ENCODE results near the gene C16orf74.
A peak's percentile ranks its signal among the peaks of the same experiment; 100 is the strongest.

C16orf74 gene

DNA sequence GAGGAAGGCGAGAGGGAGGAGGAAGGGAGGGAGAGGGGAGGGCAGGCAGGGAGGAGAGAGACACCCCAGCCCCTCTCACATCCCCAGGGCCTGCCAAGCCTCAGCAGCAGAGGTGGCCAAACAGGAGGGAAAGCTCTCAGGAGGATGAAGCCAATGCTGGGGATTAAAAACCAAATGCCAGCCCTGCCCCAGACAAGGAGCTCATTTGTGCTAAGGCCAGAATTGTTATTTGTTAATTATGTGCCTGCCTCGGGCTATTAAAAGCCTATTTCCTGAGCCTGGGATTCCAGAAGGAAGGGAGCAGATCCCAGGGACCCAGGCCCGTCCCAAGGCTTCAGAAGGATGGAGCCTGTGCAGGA is 34.2 kb downstream of the C16orf74 start:
- no peak for DNase-seq

DNA sequence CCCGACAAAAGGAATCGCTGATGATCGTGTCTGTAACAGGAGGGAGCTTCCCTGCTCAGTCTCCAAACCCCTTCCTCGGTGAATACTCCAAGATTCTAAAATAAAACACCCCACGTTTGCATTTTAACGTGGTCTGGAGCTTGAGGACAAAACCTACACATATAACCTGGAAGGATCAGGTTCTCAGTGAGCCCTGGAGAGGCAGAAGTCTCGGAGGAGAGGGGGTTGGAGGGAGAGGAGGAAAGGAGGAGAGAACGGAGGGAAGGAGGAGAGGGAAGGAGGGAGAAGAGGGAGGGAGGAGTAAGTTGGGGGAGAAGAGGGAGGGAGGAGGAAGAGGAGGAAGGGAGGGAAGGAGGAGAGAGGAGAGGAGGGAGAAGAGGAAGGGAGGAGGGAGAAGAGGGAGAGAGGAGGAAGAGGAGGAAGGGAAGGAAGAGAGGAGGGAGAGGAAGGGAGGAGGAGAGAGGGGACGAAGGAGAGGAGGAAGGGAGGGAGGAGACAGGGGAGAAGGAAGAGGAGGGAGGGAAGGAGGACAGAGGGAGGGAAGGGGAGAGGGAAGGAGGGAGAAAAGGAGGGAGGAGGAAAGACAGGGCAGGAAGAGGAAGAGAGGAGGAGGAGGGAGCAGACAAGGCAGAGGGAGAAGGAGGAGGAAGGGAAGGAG is 34.7 kb downstream of the C16orf74 start:
- no peak for DNase-seq

DNA sequence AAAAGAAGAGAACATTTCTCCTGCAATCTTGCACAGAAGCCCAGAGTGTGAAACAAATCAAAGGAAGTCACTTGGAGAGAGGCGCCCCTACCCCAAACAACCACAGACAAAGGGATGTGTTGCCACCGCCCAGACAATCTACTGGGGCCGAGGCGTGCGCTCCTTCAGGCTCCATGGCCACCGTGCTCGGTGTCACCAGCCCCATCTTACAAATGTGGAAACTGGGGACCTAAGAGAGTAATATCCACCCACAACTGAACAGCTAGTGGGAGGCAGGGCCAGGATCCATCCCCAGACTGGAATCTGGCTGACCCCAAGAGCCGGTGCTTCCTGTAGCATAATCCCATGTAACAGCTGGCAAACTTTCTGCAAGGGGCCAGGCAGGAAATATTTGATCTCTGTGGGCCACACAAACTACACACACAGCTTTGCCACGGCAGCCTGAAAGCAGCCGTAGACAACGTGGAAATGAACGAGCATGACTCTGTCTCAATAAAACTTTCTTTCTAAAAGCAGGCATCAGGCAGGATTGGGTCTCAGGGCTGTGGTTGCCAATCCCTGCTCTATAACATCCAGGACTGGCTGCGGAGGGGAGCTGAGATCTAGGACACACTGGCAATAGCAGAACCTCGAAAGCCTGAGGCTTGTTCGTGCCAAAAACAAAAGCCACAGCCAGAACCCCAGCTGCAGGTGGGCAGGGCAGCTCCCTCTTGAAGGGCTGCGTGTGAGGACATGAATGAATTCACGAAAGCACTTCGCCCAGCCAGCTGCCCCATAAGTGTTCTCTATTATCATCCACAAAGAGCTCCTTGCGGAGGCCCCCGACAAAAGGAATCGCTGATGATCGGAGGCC is 35.5 kb downstream of the C16orf74 start:
- DNase-seq, result peak; percentile 53

DNA sequence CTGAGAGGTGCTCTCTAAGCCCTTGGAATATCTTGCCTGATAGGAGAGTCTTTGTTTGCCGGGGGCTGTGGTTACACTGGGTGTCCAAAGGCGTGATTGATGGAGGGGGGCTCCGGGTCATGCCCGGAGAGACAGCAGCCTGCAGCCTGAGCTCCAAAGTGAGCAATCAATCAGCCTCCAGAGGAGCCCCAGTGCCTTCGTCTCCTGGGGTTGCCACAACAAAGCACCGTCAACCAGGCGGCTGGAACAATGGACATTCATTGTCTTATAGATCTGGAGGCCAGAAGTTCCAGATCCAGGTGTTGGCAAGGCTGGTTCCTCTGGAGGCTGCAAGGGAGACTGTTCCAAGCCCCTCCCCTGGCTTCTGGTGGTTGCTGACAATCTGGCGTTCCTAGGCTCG is 38.1 kb downstream of the C16orf74 start:
- no peak for DNase-seq

DNA sequence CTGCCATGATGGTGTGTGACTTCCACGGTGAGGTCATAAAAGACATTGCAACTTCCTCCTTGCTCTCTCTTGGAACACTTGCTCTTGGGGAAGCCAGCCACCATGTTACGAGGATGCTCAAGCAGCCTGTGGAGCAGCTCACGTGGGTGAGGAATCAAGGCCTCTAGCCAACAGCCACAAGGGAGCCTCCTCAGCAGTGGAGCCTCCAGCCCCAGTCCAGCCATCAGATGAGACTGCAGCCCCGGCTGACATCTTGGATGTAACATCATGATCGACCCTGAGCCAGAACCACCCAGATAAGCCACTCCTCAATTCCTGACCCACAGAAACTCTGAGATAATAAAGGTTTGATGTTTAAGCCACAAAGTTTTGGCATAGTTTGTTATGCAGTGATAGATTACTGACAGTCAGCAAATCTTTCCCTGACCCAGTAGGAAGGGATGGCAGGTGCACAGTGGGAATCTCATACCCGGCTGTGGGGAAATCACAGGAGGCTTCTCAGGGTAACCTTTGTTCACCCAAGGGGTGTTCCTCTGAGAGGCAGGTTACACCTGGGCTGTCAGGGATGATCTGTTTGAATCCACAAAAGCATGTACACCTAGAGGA is 38.8 kb downstream of the C16orf74 start:
- DNase-seq, result no peak

DNA sequence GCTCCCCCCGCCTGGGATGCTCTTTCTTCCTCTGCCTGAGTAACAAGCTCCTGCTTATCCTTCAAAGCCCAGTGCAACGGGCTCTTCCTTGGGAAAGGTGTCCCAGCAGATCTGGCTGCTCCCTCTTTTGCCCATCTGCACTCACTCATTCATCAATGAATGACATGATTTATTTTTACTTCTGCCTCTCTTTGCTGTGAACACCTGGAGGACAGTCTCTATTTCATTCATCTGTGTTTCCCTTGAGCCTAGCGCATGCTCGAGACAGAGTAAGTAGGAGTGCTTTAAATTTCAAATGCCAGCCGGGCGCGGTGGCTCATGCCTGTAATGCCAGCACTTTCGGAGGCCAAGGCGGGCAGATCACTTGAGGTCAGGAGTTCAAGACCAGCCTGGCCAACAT is 40.2 kb downstream of the C16orf74 start:
- DNase-seq, result no peak

DNA sequence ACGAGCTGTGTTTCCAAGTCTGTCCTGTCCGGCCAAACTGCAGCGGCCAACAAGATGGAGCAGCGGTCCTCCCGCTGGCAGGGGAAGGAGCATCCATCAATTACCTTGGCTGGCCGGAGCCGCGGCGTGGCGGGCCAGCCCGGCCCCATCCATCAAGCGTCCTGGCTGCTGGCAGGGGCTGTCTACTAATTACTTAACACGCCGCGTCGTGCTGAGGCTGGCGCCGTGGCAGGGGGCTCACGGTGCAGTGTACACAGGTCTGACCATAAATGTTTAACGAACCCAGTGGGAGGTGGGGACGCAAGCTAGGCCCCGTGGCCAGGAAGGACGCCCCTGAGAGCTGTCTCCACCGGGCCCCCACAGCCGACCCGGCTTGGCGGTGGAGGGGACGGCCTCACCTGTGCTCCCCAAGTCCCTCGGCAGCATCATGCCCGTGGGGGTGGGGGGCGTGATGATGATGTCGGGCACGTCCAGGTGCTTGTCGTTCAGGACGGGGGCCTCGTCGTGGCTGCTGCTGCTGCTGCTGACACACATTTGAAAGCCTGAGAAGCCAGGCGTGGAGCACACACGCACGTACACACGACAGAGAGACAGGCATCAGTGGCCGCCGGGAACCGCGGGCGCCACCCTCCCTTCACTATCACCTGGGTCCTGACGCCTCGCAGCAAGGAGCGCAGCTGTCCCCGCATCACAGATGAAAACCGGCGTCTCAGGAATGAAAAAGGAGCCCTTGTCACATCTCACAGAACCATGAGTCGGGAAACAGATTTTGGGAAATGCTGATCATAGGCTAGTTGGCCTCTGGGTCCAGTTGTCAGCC is 40.9 kb downstream of the C16orf74 start:
- DNase-seq, result no peak

DNA sequence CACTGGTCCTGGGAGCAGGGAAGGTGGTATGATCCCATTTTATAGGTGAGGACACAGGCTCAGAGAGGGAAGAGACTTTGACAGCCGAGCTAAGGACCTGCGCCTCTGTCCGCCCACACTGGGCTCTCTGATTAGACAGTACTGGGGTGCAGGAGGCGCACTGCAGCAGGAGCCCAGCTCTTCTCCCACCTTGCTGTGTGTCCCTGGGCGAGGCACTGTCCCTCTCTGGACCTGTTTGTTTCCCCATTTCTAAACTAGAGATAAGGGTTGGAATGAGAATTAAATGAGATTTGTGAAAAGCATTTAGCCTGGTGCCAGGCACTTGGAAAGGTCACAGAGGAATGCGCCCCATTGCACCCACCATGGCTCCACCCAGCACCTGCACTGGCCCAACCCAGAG is 42.6 kb downstream of the C16orf74 start:
- no peak for DNase-seq

DNA sequence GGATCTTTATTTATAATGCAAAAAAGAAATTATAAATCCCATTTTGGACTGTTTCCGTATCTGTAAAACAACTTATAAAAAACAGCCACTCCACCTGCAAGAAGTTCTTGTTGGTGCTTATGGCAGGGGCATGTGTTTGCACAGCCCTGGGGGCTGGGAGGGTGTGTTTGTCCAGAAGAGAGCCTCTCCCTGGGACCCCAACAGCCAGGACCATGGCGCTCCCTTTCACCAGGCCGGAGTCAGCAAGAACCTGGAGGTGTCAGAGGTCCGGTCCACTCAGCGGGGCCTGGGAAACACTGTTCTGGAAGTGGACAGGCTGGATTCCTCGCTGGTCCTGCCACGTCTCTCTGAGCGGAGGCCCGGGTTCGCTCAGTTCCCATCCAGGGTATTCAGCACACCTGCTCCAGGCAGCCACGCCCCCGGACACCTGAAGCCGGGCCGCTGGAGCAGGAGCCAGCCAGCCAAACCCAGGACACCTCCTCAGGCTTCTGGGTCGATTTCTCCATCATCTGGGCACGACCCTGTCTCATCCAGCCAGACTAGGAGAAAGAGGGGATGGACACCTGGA is 43.3 kb downstream of the C16orf74 start:
- no peak for DNase-seq

DNA sequence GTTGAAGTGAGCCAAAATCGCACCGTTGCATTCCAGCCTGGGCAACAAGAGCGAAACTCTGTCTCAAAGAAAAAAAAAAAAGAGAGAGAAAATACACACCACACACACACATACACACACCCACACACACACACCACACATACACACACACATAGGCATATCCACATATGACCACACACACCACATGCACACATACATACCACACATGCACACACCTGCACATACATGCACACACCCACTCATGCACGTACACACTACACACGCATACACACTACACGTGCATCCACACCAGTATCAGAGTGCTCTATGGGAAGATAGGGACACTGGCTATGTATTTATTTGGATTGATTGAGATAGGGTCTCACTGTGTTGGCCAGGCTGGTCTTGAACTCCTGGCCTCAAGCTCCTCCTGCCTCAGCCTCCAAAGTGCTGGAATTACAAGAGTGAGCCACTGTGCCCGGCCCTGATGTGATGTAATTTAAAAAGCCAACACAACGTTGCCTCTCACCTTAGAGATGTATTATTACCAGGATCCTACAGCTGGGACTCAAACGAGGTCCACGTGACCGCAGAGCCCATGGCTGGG is 44.4 kb downstream of the C16orf74 start:
- DNase-seq, result no peak

DNA sequence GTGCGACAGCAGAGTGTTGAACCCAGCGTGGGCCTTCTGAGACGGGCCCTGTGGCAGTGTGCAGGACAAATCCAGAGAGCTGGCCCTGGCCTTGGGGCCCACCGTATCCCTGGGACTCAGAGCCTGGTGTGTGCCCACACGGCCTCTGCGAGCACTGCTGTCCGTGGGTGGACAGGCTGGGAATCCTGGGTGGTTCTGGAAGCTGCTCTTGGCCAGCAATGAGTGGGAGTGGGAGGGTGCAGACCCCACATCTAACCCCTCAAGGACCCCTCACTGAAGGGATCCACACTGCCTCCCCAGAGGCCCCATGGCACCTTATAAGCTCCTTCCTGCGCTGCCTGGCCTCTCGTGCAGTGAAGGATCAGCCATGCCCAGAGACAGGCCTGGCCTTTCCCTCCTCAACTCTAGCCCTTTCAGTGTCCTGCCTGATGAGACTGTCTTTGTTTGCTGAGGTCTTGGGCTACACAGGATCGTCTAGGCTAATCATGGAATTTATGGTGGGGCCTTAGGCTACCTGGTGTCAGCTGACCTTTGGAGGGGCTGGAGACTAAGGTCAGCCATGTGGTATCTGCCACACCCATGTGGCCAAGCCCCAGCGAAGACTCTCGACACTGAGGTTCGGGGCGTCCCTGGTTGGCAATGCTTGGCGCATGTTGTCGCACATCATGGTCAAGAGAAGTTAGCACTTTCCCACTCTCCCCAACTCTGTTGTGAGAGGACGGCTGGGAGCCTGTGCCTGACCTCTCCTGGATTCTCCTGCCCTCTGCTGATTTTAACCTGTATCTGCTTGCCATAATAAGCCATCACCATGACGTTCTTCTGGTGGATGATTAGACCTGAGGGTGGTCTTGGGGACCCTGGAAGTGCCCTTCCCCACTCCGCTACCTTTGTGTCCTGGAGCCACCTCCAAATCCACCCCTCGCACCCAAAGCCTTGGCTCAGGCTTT is 45.7 kb downstream of the C16orf74 start:
- no peak for DNase-seq

DNA sequence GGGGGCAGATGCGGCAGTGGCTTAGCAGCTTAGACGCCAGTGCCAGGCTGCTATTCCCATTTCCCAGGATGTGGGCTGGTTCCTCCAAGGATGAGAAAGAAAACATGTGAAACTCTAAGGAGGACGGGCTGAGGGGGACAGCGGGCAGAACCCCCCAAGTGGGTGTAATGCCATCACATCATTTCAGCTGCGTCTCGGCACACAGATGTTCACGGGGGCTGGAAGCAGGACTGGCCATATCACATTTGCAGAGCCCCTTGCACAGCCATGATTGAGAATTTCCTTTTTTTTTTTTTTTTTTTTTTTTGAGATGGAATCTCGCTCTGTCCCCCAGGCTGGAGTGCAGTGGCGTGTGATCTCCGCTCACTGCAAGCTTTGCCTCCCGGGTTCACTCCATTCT is 46.9 kb downstream of the C16orf74 start:
- no peak for DNase-seq

DNA sequence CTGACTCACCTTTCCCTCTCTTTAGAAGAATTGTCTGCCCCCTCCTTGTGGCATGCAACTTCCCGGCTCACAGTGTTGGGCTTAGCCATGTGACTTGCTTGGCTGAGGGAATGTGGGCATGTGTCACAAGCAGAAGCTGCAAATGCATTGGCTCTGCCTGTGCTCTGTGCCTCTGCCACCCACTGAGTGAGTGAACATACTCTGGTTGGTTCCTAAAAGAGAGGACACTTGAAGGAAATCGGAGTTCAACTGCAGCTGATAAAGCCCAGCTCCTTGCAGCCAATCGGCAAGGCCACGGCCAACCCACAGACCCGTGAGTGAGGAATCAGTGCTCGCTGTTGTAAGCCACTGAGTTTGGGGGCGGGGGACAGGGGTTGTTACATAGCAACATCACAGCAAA is 51.3 kb downstream of the C16orf74 start:
- peak; percentile 28 for DNase-seq

DNA sequence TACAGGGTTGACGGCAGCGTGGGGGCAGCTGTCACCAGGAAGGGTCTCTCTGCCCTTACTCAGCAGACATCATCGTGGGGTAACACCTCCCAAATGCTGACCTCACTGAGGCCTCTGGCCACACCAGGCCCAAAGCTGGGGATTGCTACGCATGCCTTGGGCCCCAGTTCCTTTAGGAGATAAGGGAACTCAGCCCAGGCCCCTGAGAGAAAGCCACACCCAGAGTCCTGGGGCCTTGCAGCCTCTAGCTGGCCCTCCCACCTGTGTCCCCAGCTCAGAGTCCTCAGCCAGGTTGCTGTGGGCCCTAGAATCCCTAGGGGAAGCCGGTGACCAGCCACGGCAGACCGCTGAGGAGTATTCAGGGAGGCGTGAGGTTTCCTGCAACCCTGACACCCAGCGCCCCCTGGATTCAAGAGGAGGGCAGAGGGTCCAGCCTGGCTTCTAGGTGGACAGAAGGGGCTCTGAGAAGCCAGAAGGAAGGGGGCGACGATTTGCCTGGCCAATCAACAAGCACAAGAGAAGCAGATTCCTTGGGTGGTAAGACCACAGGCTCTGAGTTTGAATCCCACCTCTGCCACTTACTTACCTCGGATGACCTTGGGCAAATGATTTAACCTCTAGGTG is 51.8 kb downstream of the C16orf74 start:
- DNase-seq, result peak; percentile 30

DNA sequence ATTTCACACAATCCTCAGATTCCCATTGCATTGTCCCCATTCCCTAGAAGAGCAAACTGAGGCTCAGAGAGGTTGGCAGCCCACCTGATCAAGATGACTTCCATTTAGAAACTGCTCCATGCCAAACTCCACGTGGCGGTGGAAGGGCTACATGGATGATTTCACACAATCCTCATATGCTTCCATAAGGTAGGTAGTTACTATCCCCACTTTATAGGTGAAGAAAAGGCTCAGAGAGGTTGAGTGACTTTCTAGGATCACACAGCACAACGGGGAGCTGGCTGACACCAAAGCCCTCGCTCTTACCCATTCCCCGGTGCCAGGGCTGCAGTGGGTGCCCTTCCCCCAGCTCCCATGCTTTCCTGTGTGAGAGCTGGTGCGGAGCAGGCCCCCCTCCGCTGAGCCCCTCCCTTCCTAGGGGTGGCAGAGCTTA is 52.4 kb downstream of the C16orf74 start:
- DNase-seq, result no peak

DNA sequence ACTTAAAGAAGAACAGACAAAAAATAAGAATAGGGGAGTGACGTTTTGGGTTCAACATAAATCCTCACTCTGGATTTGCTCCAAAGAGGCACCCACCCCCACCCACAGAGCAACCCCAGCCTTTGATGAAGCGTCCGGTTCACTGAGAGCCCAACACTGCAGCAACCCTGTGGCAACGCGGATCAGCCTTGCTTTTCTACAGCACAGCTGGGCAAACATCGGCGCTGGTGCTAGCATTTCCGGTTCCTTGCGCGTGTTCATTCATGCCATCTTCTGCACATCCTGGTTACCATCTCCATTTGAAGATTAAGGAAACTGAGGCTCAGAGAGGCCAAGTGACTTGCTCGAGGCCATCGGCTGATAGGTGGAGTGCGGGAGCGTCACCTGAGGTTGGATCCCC is 53.5 kb downstream of the C16orf74 start:
- no peak for DNase-seq

DNA sequence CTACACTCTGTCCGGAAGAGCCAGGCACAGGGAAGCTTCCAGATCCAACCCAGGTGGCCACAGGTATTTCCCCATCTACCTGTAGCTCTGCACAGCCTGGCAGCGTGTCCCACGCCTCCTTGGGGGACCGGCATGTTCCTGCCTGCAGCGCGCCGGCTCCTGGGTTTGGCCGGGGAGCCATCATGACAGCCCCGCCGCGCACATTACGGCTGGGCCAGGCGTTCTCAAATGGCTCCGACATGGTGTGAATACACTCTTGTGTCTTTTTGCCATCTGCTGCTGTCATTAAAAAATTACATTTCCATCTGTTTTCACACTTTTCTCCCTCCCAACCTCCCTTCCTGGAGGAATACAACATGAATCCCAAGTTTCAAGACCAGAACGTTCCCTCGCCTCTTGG is 54.1 kb downstream of the C16orf74 start:
- no peak for DNase-seq

DNA sequence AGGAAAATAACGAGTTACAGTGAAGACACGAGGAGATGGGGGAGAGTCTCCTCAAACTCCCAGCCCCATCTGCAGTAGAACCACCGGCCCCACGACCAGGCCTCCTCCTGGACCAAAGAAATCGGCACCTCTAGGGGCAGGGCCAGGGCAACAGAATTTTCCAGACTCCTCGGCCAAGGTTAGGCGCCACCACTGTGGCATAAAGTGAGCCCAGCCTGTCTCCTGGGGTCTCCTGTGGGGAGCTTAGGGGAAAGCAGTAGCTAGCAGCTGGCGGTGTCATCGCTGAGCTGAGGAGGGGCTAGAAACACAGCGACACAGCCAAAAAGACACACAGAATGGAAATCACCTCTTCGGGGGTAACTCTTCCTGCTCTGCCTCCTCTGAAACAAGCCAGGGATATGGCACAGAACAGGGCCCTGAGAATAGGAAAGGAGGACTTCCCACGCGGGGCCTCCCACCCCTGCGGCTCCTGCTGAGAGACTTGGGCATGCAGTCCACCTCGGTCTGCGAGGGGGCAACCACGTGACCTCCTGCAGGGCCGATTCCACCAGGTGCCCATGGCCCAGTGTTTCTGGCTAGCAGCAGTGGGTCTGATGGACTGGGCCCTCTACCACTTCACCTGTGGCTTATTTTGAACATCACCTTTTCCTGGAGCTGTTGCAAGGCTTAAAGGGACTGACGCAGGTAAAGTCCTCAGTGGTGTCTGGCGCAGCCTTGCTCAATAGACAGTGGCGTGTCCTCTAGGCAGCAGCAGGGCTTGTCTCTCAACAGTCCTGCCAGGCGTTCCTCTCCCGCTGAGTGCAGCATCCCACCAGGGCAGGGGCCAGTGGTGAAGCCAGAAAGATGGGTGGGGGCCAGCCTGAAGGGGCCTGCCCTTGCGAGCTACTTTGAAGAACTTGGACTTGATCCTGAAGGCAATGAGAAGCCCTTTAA is 55.4 kb downstream of the C16orf74 start:
- DNase-seq, result no peak

DNA sequence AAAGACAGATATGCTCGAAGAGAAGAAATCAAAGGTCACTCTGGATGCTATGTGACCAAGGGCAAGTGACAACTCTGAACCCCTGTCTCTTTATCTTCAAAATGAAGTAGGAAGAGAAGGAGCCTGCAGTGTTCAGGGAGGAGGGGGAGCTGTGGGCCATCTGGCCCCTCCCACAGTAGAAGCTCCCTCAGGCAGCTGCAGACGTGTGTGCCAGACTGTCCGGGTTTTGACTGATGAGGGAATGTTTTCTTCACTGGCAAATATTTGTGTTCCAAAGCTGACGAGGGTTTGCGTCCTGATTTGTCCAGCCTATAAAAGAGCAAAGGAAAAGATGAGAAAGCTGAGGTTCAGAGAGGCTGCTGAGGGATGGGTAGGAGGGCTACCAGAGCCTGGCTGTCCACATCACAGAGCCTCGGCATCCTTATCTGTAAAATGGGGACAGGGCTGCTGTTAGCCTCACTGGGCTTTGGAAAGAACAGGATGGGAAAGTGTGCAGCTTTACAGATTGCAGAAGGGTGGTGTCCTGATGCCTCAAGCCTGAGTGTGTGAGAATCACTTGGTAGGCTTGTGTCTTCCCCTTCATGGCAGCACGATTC is 60.3 kb downstream of the C16orf74 start:
- no peak for DNase-seq
